ENCODE results near the gene SGCA. TPM values are rescaled to one million over a fixed set of nuclear protein-coding genes. Genes with fewer than 3 reads are reported as not detected.

SGCA gene
- total RNA-seq, 2 experiments from 2014 or later, result not detected

- POLR2A ChIA-PET, result no interaction called here
- CTCF ChIA-PET, result interaction anchor here (0.5 to 1.9 kb wide), 4 partner anchors 10 to 152 kb away, joined by 3 to 9 read pairs (median 4); no protein-coding TSS in a partner anchor
These were observed 20.1 kb upstream of the SGCA start for GRCh38 chr17:50145532-50146229.

DNA sequence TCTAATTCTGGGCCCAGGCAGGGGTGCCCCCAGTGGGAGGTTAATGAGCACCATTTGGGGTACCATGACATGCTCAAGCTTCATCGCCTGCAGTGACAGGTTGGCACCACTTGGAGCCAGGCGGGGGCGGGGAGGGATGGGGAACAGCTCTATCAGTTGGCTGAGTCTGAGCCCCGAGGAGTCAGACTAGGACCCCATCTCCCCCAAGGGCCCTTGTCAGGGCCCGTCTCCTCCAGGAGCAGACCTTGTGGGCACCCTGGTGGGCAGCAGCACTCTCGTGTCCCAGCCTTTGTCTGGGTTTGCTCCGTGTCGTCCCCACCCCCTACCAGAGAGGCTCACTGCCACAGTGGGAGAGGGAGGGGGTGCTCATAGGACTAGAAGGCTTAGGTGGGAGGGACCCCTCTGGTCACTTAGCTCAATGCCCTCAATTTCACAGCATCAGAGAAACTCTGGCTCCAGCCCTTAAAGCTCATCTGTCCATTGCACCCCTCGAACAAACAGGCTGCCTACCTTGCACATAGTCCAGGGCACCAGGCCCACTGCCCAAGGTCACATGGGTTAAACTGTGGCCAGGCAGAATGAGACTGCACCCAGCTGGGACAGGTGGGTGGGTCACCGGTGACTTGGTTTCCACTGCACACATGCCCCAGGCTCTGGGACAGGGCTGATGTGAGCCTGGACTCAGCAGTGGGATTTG, 19.4 kb upstream of the SGCA start:
- POLR2A ChIA-PET, result interaction anchor here (2.5 kb wide), 1 partner anchor 16 kb away, joined by 11 read pairs; the partner anchor contains the start of gene SAMD14
- CTCF ChIA-PET, result interaction anchor here (0.8 to 1.9 kb wide), 3 partner anchors 9 to 31 kb away, joined by 4 to 9 read pairs (median 4); no protein-coding TSS in a partner anchor

DNA sequence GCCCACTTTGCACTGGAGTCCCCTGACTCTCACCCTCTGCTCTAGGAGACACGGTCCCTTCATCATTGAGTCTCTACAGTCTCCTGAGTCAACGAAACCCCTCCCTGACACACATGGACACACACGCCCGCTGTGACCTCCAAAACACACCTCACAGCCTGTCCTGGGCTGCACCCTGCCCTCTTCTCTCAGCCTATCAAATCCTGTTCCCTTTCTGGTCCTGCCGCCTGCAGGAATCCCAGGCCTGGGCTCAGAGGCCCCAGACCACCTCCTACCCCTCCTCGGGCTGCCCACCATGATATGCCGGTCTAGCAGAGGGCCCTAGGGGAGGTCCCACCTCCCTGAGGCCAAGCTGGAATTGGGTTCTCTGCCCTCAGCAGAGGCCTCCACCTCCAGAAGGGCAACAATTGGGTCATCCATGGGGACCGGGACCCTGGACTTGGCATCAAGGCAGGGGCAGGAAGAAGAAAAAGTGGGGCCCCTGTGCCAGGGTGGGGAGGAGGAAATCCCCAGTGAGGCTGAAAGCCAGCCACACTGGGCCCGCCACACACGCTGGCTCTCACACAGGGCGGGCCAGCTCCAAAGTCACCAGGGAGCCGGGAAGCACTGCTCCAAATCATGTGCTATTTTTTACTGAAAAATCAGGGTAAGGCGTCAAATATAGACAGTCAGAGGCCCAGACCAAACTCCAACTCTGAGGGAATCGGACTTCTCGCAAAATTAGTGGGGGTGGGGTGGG, 18.7 kb upstream of the SGCA start:
- ChIA-PET POLR2A (interaction anchor here (2.5 kb wide), 1 partner anchor 16 kb away, joined by 11 read pairs; the partner anchor contains the start of gene SAMD14), CTCF (interaction anchor here (0.6 to 1.6 kb wide), 4 partner anchors 11 to 155 kb away, joined by 3 to 4 read pairs (median 3); no protein-coding TSS in a partner anchor)

DNA sequence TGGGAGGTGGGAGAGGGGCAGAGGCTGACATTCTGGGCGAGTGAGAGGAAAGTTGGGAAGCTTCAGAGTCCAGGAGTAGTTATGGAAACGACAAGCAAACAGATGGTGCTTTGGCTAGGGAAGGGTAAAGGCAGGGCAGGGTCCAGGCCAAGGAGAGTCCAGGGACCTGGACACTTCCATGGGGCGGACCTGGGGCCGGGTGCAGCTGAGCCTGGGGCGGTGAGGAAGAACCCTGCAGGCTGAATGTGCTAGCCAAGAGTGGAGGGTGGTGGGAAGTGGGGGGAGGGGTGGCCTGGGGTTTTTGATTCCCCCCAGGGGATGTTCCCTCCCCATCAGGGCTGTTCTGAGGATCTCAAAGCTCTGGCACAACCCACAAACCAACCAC, 18.0 kb upstream of the SGCA start:
- POLR2A ChIA-PET, result interaction anchor here (2.5 kb wide), 1 partner anchor 17 kb away, joined by 11 read pairs; the partner anchor contains the start of gene SAMD14

GRCh38 chr17:50148226-50149090, 17.3 kb upstream of the SGCA start:
- POLR2A ChIA-PET, result interaction anchor here (1.0 to 2.5 kb wide), 2 partner anchors 18 to 93 kb away, joined by 3 to 11 read pairs; partner anchors contain the start of genes ITGA3 and SAMD14

More for the DNA sequence above, 18.0 kb upstream of the SGCA start:
- CTCF ChIA-PET, result interaction anchor here (0.5 to 3.0 kb wide), 8 partner anchors 8 to 154 kb away, joined by 3 to 23 read pairs (median 4); no protein-coding TSS in a partner anchor

GRCh38 chr17:50149091-50149416, 16.8 kb upstream of the SGCA start:
- ChIA-PET CTCF (interaction anchor here (0.9 to 3.0 kb wide), 5 partner anchors 10 to 55 kb away, joined by 4 to 23 read pairs (median 5); no protein-coding TSS in a partner anchor), POLR2A (interaction anchor here (1.0 to 2.5 kb wide), 2 partner anchors 18 to 93 kb away, joined by 3 to 11 read pairs; partner anchors contain the start of genes ITGA3 and SAMD14)

More at GRCh38 chr17:50148226-50149090, 17.3 kb upstream of the SGCA start:
- CTCF ChIA-PET, result interaction anchor here (0.5 to 3.0 kb wide), 7 partner anchors 9 to 69 kb away, joined by 3 to 23 read pairs (median 4); no protein-coding TSS in a partner anchor

DNA sequence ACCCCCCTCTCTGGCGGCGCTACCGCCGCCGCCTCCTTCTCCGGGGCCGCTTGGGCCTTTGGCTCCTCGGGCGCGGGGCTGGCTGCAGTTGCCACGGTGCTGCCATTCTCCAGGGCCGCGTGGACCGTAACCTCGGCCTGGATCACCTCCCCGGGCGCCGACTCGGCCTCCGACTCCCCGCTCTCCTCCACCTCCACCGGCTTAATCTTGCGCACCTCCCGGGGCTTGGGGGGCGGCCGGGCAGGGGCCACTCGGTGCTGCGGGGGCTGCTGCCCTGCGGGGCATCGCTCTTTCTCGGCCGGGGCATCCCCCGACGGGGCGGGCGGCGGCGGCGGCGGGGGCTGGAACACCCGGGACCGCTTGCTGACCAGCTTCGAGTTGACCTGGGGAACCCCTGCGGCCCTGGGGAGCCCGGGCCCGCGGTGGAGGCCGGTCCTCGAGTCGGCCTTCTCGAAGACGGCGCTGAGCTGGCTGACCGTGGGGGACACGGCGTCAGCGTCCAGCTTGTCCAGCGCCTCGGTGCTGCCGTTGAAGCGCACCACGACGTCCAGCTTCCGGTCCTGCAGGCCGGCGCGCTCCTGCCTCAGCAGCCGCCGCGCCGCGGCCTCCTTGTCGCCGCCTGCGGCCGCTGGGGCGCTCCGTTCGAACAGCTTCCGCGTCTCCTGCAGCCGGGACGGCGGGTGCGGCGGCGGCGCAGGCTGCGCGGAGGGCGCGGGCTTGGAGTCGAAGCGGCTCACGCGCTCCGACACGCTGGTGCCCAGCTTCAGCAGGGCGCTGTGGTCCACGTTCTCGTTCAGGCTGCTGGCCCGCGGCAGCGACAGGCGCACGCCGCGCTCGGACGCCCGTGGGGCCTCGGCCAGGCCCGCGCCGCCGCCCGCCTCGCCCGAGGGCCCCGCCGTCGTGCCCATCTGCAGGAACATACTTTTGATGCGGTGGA, 16.1 kb upstream of the SGCA start:
- ChIA-PET CTCF (interaction anchor here (0.9 to 3.0 kb wide), 3 partner anchors 10 to 20 kb away, joined by 4 to 23 read pairs (median 17); no protein-coding TSS in a partner anchor), POLR2A (interaction anchor here (1.0 kb wide), 1 partner anchor 94 kb away, joined by 3 read pairs; the partner anchor contains the start of gene ITGA3)

DNA sequence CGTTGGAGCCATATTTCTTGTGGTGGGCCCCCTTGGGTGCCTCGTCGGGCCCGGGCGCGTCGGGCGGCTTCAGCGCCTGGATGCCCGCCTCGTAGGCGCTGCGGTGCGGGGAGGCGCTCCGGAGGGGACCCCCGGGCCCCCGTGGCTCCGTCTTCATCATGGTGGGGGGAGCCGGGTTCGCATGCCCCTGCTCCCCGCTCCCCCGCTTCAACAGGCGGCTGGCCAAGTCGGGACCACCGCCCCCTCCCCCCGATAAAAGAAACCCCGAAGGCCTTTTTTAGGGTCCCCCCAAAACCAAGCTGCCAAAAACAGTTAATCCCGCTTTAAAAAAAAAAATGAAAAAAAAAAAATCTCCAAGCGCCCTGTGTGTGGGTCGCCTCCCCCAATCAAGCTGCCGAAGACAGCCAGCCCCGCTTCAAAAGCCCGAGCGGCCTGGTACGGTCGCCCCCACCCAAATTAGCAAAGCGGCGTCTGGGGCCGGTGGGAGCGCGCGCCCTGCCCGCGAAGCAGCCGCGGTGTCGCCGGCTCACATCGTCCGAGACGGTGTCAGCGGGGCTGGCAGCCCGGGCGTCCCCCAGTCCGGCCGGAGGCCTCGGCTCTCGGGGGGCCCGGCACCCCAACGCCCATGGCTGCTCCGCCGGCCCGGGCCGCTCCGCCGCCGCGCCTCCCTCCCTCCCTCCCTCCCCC, 15.3 kb upstream of the SGCA start, which contains the start of gene PPP1R9B:
Gene PPP1R9B, minus strand, starts transcription at position 324 of the 687 bp plus-strand sequence. Its CDS starts 164 bp downstream, at position 160.
- ChIA-PET POLR2A (interaction anchor here (0.6 kb wide), 2 partner anchors 17 to 18 kb away, joined by 3 to 6 read pairs; no protein-coding TSS in a partner anchor), CTCF (interaction anchor here (0.6 to 3.1 kb wide), 8 partner anchors 11 to 106 kb away, joined by 3 to 33 read pairs (median 4); partner anchors contain the start of gene COL1A1)

DNA sequence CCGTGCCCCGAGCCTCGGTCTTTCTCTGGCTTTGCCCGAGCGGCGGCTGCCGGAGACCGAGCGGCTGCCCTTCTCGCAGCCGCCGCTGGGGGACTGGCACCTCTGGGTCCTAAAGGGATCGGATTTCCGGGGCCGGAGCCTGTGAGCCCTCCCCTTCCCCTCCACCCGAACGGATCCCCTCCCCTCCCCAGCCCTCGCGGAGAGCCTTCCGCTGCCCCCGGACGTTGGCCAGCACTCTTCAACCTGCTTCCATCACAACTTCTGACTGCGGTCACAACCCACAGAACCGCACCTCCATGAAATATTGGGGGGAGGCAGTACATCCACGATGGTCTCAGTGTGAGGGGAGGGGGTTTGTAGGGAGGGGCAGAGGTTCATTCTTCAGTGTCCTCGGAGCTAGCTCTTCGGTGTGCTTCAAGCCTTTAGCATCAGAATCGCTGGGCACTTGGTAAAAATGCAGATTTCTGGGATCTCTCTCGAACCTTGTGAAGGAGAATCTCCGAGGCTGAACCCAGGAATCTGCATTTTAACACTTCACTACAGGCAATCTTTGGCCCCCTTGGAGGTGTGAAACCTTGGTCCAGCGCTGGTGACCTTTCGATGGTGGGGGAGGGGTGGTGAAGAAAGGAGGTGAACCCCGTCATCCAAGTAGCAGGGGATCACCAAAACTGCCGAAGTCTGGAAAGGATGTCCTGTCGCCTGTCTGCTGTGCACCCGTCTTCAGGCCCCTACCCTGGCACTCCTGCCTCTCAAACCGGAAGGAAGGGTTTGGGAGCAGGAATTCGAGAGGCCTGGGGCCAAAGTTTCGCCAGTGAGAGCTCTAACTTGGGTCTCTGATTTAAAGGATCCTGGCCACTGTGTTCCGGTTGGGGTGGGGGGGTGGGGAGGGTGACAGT, 14.5 kb upstream of the SGCA start:
- CTCF ChIA-PET, result interaction anchor here (0.6 to 3.1 kb wide), 12 partner anchors 10 to 107 kb away, joined by 3 to 33 read pairs (median 3); partner anchors contain the start of genes COL1A1 and SGCA

GRCh38 chr17:50151937-50152547, 13.8 kb upstream of the SGCA start:
- POLR2A ChIA-PET, result interaction anchor here (0.6 to 1.8 kb wide), 4 partner anchors 9 to 779 kb away, joined by 3 to 16 read pairs (median 8); no protein-coding TSS in a partner anchor
- CTCF ChIA-PET, result interaction anchor here (0.7 to 3.1 kb wide), 9 partner anchors 9 to 58 kb away, joined by 3 to 33 read pairs (median 3); partner anchors contain the start of genes COL1A1 and SGCA

More for the DNA sequence above, 14.5 kb upstream of the SGCA start:
- POLR2A ChIA-PET, result interaction anchor here (0.6 to 1.8 kb wide), 5 partner anchors 10 to 780 kb away, joined by 3 to 16 read pairs (median 5); no protein-coding TSS in a partner anchor

- POLR2A ChIA-PET, result interaction anchor here (0.7 to 1.8 kb wide), 2 partner anchors 8 to 437 kb away, joined by 11 to 16 read pairs; no protein-coding TSS in a partner anchor
- CTCF ChIA-PET, result interaction anchor here (0.5 to 3.1 kb wide), 8 partner anchors 9 to 138 kb away, joined by 3 to 33 read pairs (median 5); partner anchors contain the start of gene COL1A1
These were observed 13.1 kb upstream of the SGCA start for GRCh38 chr17:50152736-50153135.

GRCh38 chr17:50153650-50154575, 11.9 kb upstream of the SGCA start:
- ChIA-PET CTCF (interaction anchor here (2.1 to 3.0 kb wide), 2 partner anchors 14 to 47 kb away, joined by 11 to 12 read pairs; partner anchors contain the start of gene COL1A1), POLR2A (no interaction called here)

GRCh38 chr17:50154604-50155003, 11.2 kb upstream of the SGCA start:
- CTCF ChIA-PET, result interaction anchor here (0.8 to 2.1 kb wide), 2 partner anchors 9 to 15 kb away, joined by 4 to 12 read pairs; no protein-coding TSS in a partner anchor
- POLR2A ChIA-PET, result no interaction called here

Data from activated CD8-positive, alpha-beta memory T cell treated with anti-CD3 and anti-CD28 coated beads for 36 hours (primary cell).